GM18502 (cell line): ENCODE data around the gene HACD4.
"Not testable (repeated sequence)": the region's sequence is repeated elsewhere in the genome, so short reads cannot be mapped to it uniquely, and the experiment has no call there.

Source experiments
- ATAC-seq: cut with Tn5 transposase; IDR thresholded peaks from one replicate; pipeline ENCODE4 v1.9.1; 2021; ENCODE audit warnings: mild to moderate bottlenecking; ENCODE audit not compliant: unreplicated experiment, poor library complexity

HACD4 gene

DNA sequence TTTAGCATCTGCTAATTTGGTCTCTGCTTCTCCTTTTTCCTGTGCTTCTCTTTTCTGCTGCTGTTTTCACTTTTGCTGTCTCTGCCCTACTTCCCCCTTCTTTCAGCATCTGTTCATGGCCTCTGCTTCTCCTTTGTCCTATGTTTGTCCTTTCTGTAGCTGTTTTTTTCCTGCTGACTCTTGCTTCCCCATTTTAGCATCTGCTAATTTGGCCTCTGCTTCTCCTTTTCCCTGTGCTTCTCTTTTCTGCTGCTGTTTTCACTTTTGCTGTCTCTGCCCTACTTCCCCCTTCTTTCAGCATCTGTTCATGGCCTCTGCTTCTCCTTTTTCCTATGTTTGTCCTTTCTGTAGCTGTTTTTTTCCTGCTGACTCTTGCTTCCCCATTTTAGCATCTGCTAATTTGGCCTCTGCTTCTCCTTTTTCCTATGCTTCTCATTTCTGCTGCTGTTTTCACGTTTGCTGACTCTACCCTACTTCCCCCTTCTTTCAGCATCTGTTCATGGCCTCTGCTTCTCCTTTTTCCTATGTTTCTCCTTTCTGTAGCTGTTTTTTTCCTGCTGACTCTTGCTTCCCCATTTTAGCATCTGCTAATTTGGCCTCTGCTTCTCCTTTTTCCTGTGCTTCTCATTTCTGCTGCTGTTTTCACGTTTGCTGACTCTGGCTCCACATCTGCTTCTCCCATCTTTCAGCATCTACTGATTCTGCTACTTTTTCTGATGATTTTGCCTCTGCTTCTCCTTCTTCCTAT lies 57.1 kb downstream of the HACD4 start:
- not testable (repeated sequence) for ATAC-seq

DNA sequence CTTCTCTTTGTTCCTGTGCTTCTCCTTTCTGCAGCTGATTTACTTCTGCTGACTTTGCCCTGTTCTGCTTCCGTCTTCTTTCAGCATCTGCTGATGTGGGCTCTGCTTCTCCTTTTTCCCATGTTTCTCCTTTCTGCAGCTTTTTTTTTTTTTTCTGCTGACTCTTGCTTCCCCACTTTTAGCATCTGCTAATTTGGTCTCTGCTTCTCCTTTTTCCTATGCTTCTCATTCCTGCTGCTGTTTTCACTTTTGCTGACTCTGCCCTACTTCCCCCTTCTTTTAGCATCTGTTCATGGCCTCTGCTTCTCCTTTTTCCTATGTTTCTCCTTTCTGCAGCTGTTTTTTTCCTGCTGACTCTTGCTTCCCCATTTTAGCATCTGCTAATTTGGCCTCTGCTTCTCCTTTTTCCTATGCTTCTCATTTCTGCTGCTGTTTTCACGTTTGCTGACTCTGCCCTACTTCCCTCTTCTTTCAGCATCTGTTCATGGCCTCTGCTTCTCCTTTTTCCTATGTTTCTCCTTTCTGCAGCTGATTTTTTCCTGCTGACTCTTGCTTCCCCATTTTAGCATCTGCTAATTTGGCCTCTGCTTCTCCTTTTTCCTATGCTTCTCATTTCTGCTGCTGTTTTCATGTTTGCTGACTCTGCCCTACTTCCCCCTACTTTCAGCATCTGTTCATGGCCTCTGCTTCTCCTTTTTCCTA lies 58.0 kb downstream of the HACD4 start:
- not testable (repeated sequence) for ATAC-seq

DNA sequence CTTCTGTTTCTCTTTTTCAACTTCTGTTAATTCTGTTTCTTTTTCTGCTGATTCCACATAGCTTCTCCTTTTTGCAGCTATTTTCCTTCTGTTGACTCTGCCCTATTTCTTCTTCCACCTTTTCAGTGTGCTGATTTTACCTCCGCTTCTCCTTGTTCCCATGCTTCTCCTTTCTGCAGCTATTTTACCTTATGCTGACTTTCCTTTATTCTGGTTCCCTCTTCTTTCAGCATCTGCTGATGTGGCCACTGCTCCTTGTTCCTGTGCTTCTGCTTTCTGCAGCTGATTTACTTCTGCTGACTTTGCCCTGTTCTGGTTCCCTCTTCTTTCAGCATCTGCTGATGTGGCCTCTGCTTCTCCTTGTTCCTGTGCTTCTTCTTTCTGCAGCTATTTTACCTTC lies 58.8 kb downstream of the HACD4 start:
- ATAC-seq, result no peak

DNA sequence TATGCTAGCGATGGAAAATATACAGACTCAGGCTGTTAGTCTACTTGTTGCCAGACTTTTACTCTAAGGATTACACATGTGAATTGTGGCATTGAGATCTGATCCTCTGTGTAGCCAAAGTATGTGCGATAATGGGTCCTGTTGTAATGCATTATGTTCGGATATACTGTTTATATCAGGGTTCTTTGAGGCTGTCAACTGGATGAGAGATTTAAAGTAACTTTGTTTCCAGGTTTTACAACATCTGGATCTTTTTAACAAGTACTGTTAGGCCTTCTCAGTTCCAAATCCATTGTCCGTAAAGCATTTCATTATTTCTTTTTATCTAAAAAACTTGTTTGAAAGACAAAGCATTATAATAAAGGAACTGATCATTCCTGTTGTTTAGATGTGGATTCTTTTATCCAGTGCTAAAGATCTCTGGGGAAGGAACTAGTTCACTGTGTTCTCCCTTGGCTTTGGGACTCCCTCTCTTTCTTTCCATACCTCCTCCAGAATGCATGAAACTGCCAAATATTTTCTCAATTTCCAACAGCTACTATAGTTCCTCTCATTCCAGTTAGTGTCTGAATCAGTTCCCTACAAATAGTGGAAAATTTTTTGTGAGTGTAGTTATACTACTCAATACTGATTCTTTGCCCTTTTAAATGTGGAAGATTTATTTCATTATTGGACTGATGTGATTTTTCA lies 68.8 kb downstream of the HACD4 start:
- no peak for ATAC-seq

DNA sequence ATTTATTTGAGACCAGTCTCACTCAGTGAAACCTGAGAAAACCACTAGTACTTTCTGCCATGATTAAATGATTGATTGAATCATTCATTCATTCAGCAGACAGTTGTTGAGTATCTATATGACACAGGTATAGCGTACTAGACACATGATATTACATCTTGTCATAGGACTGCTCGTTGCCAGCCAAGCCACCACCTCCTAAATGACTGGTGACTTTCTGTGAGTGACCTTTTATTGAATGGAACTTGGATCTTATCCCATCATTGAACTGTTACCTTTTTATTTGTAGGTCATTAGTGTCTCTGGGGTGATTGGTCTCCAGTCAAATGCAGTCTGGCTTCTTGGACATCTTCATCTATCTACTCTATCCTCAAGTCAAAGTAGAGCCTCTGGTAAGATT lies 80.7 kb downstream of the HACD4 start:
- ATAC-seq, result no peak
